Lower leg skin (tissue), 3 donors: ENCODE results near the gene PDLIM7.

ENCODE experiments used
- POLR2A ChIP-seq, 2 donors: fragments of 450-650 bp; IDR thresholded peaks; one replicate each; pipeline ENCODE4 v1.6.1; 2016 to 2017; ENCODE audit warnings: antibody characterized with exemption in 2 of 2, mild to moderate bottlenecking in 1 of 2, moderate library complexity in 1 of 2
- TF ChIP-seq, protein P1 (sequence below), 3 donors: fragments of 450-650 bp; IDR thresholded peaks; one replicate each; pipeline ENCODE4 v1.5.1; 2016; ENCODE audit warnings: antibody characterized with exemption in 3 of 3, mild to moderate bottlenecking in 3 of 3, moderate library complexity in 2 of 3

- TF ChIP-seq, protein P1, sequence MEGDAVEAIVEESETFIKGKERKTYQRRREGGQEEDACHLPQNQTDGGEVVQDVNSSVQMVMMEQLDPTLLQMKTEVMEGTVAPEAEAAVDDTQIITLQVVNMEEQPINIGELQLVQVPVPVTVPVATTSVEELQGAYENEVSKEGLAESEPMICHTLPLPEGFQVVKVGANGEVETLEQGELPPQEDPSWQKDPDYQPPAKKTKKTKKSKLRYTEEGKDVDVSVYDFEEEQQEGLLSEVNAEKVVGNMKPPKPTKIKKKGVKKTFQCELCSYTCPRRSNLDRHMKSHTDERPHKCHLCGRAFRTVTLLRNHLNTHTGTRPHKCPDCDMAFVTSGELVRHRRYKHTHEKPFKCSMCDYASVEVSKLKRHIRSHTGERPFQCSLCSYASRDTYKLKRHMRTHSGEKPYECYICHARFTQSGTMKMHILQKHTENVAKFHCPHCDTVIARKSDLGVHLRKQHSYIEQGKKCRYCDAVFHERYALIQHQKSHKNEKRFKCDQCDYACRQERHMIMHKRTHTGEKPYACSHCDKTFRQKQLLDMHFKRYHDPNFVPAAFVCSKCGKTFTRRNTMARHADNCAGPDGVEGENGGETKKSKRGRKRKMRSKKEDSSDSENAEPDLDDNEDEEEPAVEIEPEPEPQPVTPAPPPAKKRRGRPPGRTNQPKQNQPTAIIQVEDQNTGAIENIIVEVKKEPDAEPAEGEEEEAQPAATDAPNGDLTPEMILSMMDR (IDR thresholded peaks at IDR 0.05), result no peak
- no peak for TF ChIP-seq POLR2A (IDR thresholded peaks at IDR 0.05)
Measured at GRCh38 chr5:177474846-177475562, 22.4 kb downstream of the PDLIM7 start.
